K562 (cell line): ENCODE data around the gene SLC25A36. TPM values are rescaled to one million over a fixed set of nuclear protein-coding genes. Genes with fewer than 3 reads are reported as not detected.

ENCODE experiments used
- ATAC-seq: fragments of 200-7000 bp; cut with Tn5 transposase; 3 replicates; pipeline ENCODE4 v1.9.1; 2020; ENCODE audit warnings: moderate library complexity
- BruUV-seq: library from RNA; stranded (reverse); fragments of 400-500 nt; replicated peaks from 2 replicates; lab custom pipeline; 2021; lab: Mats Ljungman, UMichigan
- CTCF ChIA-PET: fragments of 300-600 bp; formaldehyde crosslinking; extraction: SDS; loops from one replicate; lab custom pipeline; 2021; ENCODE audit warnings: low intra/inter-chr PET ratio; lab: Yijun Ruan, JAX
- POLR2A ChIA-PET: fragments of 300-600, 350-650 bp; sonication (Branson Sonifier 250); formaldehyde crosslinking; extraction: SDS; loops from one replicate; lab custom pipeline; 2021; ENCODE audit warnings: antibody characterized with exemption, inconsistent platforms; lab: Yijun Ruan, JAX
- DNase-seq, 4 experiments: peaks; one replicate each; pipeline versions ENCODE4 v3.0.0 to v3.0.0-alpha.2; 2011 to 2018; ENCODE audit warnings: low spot score in 3 of 4, mixed read lengths in 3 of 4; ENCODE audit errors: extremely low read depth in 1 of 4
- FAIRE-seq: peaks from 2 replicates; lab custom pipeline; 2011; peaks lifted over from hg19 to GRCh38; lab: Jason Lieb, UNC
- H2AFZ ChIP-seq: 2 replicates; pipeline ENCODE4 v1.6.0; 2011; ENCODE audit warnings: low read depth, low read length, control low read depth, inconsistent platforms
- H3K27ac ChIP-seq: fragments of 200-600 bp; 3 replicates; pipeline ENCODE4 v1.8.0; 2011; ENCODE audit warnings: low read depth, mild to moderate bottlenecking, control low read depth, inconsistent platforms, low read length, moderate library complexity, mixed read lengths; ENCODE audit errors: extremely low read depth
- H3K27me3 ChIP-seq, 2 experiments: fragments of 300-600 bp in 1 of 2; 2 replicates in 1 of 2; 3 replicates in 1 of 2; pipeline versions ENCODE4 v1.6.0 to v1.8.0; 2011; ENCODE audit warnings: inconsistent platforms in 2 of 2, low read length in 2 of 2, mild to moderate bottlenecking in 1 of 2, mixed read lengths in 1 of 2, moderate library complexity in 1 of 2; ENCODE audit not compliant: control insufficient read depth in 2 of 2, insufficient read depth in 2 of 2
- H3K36me3 ChIP-seq: fragments of 300-600 bp; 3 replicates; pipeline ENCODE4 v1.8.0; 2011; ENCODE audit warnings: mild to moderate bottlenecking, low read length, inconsistent platforms; ENCODE audit not compliant: control insufficient read depth, insufficient read depth
- H3K4me1 ChIP-seq, 2 experiments: fragments of 200-600 bp in 1 of 2; replicated peaks in 1 of 2; 2 replicates in 1 of 2; 3 replicates in 1 of 2; pipeline versions ENCODE4 v1.5.1 to v1.8.0; 2011; ENCODE audit warnings: inconsistent platforms in 2 of 2, low read length in 2 of 2, mild to moderate bottlenecking in 1 of 2, mixed read lengths in 1 of 2, moderate library complexity in 1 of 2; ENCODE audit not compliant: control insufficient read depth in 2 of 2, insufficient read depth in 2 of 2
- H3K4me2 ChIP-seq: 2 replicates; pipeline ENCODE4 v1.6.1; 2011; ENCODE audit warnings: low read length, control low read depth, inconsistent platforms, mixed read lengths; ENCODE audit not compliant: insufficient read depth
- H3K4me3 ChIP-seq: fragments of 200-600 bp; sonication (generic), shearing (Covaris generic); 2 replicates; pipeline ENCODE4 v1.5.1; 2016; ENCODE audit warnings: control low read depth, inconsistent platforms
- H3K79me2 ChIP-seq: fragments of 200-600 bp; 3 replicates; pipeline ENCODE4 v1.8.0; 2011; ENCODE audit warnings: low read length, inconsistent platforms; ENCODE audit not compliant: control insufficient read depth, insufficient read depth
- H3K9ac ChIP-seq, 2 experiments: 2 replicates each; pipeline versions ENCODE4 v1.6.0 to v1.6.1; 2011; ENCODE audit warnings: low read depth in 2 of 2, low read length in 2 of 2, control low read depth in 1 of 2, inconsistent platforms in 1 of 2, mild to moderate bottlenecking in 1 of 2, mixed read lengths in 1 of 2; ENCODE audit not compliant: insufficient read depth in 1 of 2
- H3K9me1 ChIP-seq: one replicate; pipeline ENCODE4 v1.6.0; 2011; ENCODE audit warnings: inconsistent platforms, mild to moderate bottlenecking, low read length, moderate library complexity; ENCODE audit not compliant: control insufficient read depth, insufficient read depth
- H3K9me3 ChIP-seq: replicated peaks from 2 replicates; pipeline ENCODE4 v1.5.1; 2011; ENCODE audit warnings: low read depth, low read length, inconsistent platforms; ENCODE audit not compliant: control insufficient read depth, insufficient read depth
- H4K20me1 ChIP-seq: replicated peaks from 2 replicates; pipeline ENCODE4 v1.6.1; 2011; ENCODE audit warnings: low read length, inconsistent platforms, mixed read lengths; ENCODE audit not compliant: control insufficient read depth, insufficient read depth
- CREB1 ChIP-seq, 2 experiments: sonication (generic) in 1 of 2; formaldehyde crosslinking in 1 of 2; IDR thresholded peaks; 2 replicates each; pipeline versions ENCODE4 v1.6.1 to v1.8.0; 2012 to 2022; ENCODE audit warnings: inconsistent platforms in 1 of 2, mild to moderate bottlenecking in 1 of 2, missing genetic modification reagents in 1 of 2, moderate library complexity in 1 of 2
- FOXJ2 ChIP-seq: fragments of 200-800 bp; sonication (Bioruptor generic); IDR thresholded peaks from 2 replicates; pipeline ENCODE4 v1.6.1; 2016; ENCODE audit warnings: missing genetic modification characterization, missing compliant biosample characterization
- HOMEZ ChIP-seq: fragments of 250-450 bp; sonication (Bioruptor Pico); IDR thresholded peaks from 2 replicates; pipeline ENCODE4 v1.4.0; 2020; ENCODE audit warnings: mild to moderate bottlenecking, moderate library complexity
- KDM4B ChIP-seq, 2 experiments: fragments of 450-650 bp in 1 of 2; sonication (generic) in 1 of 2; IDR thresholded peaks; 2 replicates each; pipeline ENCODE4 v1.6.1; 2016 to 2017; ENCODE audit warnings: borderline replicate concordance in 2 of 2, antibody characterized with exemption in 1 of 2, low read depth in 1 of 2, mild to moderate bottlenecking in 1 of 2
- NFE2L1 ChIP-seq: fragments of 450-650 bp; IDR thresholded peaks from 2 replicates; pipeline ENCODE4 v1.6.1; 2016; ENCODE audit warnings: missing genetic modification characterization, low read depth, mild to moderate bottlenecking, missing compliant biosample characterization, moderate library complexity, borderline replicate concordance
- NRF1 ChIP-seq, 2 experiments: fragments of 450-650 bp; IDR thresholded peaks in 1 of 2; conservative IDR thresholded peaks in 1 of 2; 2 replicates each; pipeline ENCODE4 v1.6.1; 2014; ENCODE audit warnings: mild to moderate bottlenecking in 2 of 2
- PTRF ChIP-seq: fragments of 450-650 bp; IDR thresholded peaks from 2 replicates; pipeline ENCODE4 v1.6.1; 2016; ENCODE audit warnings: mild to moderate bottlenecking, missing genetic modification characterization, missing compliant biosample characterization
- PURB ChIP-seq: sonication (generic); formaldehyde crosslinking; IDR thresholded peaks from 2 replicates; pipeline ENCODE4 v1.9.0; 2021; ENCODE audit warnings: low read depth, mild to moderate bottlenecking, missing genetic modification reagents
- RFX5 ChIP-seq: IDR thresholded peaks from 2 replicates; pipeline ENCODE4 v1.6.1; 2011; ENCODE audit warnings: low read depth, mild to moderate bottlenecking, improper control_type of control experiment, low read length
- SP1 ChIP-seq: sonication (generic); formaldehyde crosslinking; IDR thresholded peaks from 2 replicates; pipeline ENCODE4 v1.8.1; 2022; ENCODE audit warnings: mild to moderate bottlenecking, missing genetic modification reagents
- TCF7L2 ChIP-seq: fragments of 150-350 bp; IDR thresholded peaks from 2 replicates; pipeline ENCODE4 v1.6.1; 2016; ENCODE audit warnings: low read depth, mild to moderate bottlenecking, low read length, moderate library complexity
- ZNF133 ChIP-seq: fragments of 250-450 bp; sonication (Bioruptor Pico); IDR thresholded peaks from 2 replicates; pipeline ENCODE4 v1.4.0; 2020; ENCODE audit warnings: mild to moderate bottlenecking
- ZNF165 ChIP-seq: fragments of 250-450 bp; sonication (Bioruptor Pico); IDR thresholded peaks from 2 replicates; pipeline ENCODE4 v1.4.0; 2020; ENCODE audit warnings: borderline replicate concordance
- ZNF586 ChIP-seq: fragments of 450-650 bp; formaldehyde crosslinking; conservative IDR thresholded peaks from 2 replicates; pipeline ENCODE4 v1.4.0; 2020; ENCODE audit warnings: mild to moderate bottlenecking, moderate library complexity
- ZNF75A ChIP-seq: fragments of 450-650 bp; formaldehyde crosslinking; IDR thresholded peaks from 2 replicates; pipeline ENCODE4 v1.4.0; 2020; ENCODE audit warnings: mild to moderate bottlenecking
- ZNF79 ChIP-seq: fragments of 250-450 bp; sonication (Bioruptor Pico); IDR thresholded peaks from 2 replicates; pipeline ENCODE4 v1.4.0; 2020; ENCODE audit warnings: low read depth, mild to moderate bottlenecking, moderate library complexity
- ZSCAN29 ChIP-seq: fragments of 450-650 bp; IDR thresholded peaks from 2 replicates; pipeline ENCODE4 v1.6.1; 2017
- WGBS: fragments of 100-300 bp; shearing (Covaris generic); methylation state at CpG from one replicate; pipeline ENCODE4 v1.1.6; 2016; ENCODE audit warnings: low coverage, mixed read lengths; ENCODE audit not compliant: insufficient coverage; ENCODE audit errors: missing lambda C conversion rate; 5-methylcytosine and 5-hydroxymethylcytosine counted together
- in situ Hi-C: fragments of 300-500 bp; cut with MboI; formaldehyde crosslinking; loops from 4 replicates; pipeline ENCODE4 v1.15.0; 2018; ENCODE audit warnings: inconsistent platforms, mixed read lengths
- intact Hi-C: fragments of 100-400 bp; cut with micrococcal nuclease; formaldehyde crosslinking; loops from 2 replicates; pipeline ENCODE4 v1.14.2; 2022
- polyA plus RNA-seq, 8 experiments: library from polyadenylated mRNA; depleted of rRNA in 4 of 8; stranded (reverse) in 5 of 8; unstranded in 3 of 8; fragments of >200 nt; fragmentation: Nextera tagmentation in 2 of 8; fragmentation: Illumina TruSeq in 1 of 8; extraction: Ambion mirVana in 2 of 8; extraction: Trizol in 1 of 8; gene quantifications; 2 replicates each; pipeline versions ENCODE4 v1.2.1 to v1.2.3, GENCODE V29; 2011 to 2014; ENCODE audit warnings: inconsistent platforms in 1 of 8, missing spikeins in 1 of 8
- total RNA-seq, 7 experiments: library from RNA; depleted of rRNA in 6 of 7; stranded (reverse); fragments of >200 nt in 6 of 7; fragmentation: Illumina TruSeq in 2 of 7; extraction: Trizol in 2 of 7; gene quantifications; 2 replicates each; pipeline versions ENCODE4 v1.2.1 to v1.2.3, GENCODE V29; 2011 to 2021; ENCODE audit warnings: low replicate concordance in 1 of 7
- TF ChIP-seq, protein P1 (sequence below): sonication (generic); formaldehyde crosslinking; IDR thresholded peaks from 2 replicates; pipeline ENCODE4 v1.8.1; 2023; ENCODE audit warnings: mild to moderate bottlenecking, missing genetic modification reagents

SLC25A36 gene
- total and polyA plus RNA-seq, 9 of the 15 experiments (the other 6 are each of a cell fraction or from before 2014, with no cell fraction given): 12.0 to 95.3 (median 43.3) TPM

DNA sequence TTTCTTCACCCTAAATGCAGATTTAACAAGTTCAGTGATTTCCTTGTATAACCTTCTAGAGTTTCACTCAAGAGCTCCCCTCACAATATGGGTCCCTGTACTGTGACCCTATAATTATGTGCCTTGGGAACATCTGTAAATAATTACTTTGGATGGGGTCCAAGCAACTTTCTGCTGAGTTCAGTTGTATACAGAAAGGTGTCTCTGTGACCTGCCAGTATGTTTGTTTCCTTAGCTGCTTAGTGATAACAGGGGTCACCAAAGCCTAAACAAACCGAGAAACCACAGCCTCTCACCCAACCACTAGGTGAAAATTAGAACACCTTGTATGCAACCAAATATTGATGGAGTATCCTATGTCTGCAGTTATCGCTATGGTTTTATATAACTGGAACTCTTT lies 29.8 kb upstream of the SLC25A36 start (continued):
- TF ChIP-seq ZSCAN29 (no peak), PURB (CRISPR knock-in tag) (no peak), PTRF (no peak), KDM4B (IDR thresholded peaks at IDR 0.05; ENCODE audit: borderline replicate concordance in 2 of 2, low read depth in 1 of 2) (no peak)

DNA sequence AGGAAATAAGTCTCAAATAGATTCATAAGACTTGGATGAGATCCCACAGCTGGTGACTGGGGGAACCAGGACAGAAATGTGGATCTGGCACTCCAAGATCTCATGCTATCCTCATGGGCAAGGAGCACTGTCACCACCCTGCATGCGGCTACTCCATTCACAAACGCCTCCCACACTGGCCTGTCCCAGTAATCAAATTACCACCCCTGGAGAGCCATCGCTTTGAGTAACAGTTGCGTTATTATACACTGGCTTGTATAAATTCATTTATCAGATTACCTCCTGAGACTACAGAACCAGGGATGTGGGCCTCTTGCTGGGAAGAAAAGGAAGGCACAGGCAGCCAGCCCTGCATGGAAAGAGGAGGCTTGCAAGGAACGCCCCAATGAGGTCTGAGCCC lies 27.9 kb upstream of the SLC25A36 start:
- H3K27me3 ChIP-seq: peaks cover 0 to 15% of the 10 kb centered on the region in 2 experiments; a peak in 4 of 5 replicates
- FAIRE-seq (no peak), ATAC-seq (no peak), DNase-seq (no peak)
- H4K20me1 ChIP-seq: no peaks in the 10 kb centered on the region
- no peaks in the 10 kb centered on the region for H3K79me2 ChIP-seq
- H3K9me1 ChIP-seq: peaks cover 2% of the 10 kb centered on the region
- ChIA-PET POLR2A (no interaction called here), CTCF (no interaction called here)
- intact Hi-C loops (no loop called here), in situ Hi-C loops (loop anchor here (10.0 kb wide), 2 partner anchors 191 to 281 kb away; no protein-coding TSS in a partner anchor)
- H3K4me3 ChIP-seq: no peak overlapping the region
- no TSS peak for BruUV-seq
- no peak overlapping the region for H3K27ac ChIP-seq
- H3K4me2 ChIP-seq: no peak overlapping the region
- H3K36me3 ChIP-seq: no peaks in the 10 kb centered on the region
- H3K9me3 ChIP-seq: no peaks in the 10 kb centered on the region
- no peak overlapping the region for H2AFZ ChIP-seq
- 0% methylated on average over 5 of the region's 5 CpGs for WGBS
- no peak overlapping the region for H3K9ac ChIP-seq
- H3K4me1 ChIP-seq: no peaks in the 10 kb centered on the region
- TF ChIP-seq ZNF133 (CRISPR knock-in tag) (no peak), ZNF586 (CRISPR knock-in tag) (no peak), ZNF165 (CRISPR knock-in tag) (no peak), CREB1 (IDR thresholded peaks at IDR 0.05) (no peak), CREB1 (CRISPR knock-in tag; IDR thresholded peaks at IDR 0.05) (no peak), FOXJ2 (tag) (no peak), RFX5 (no peak), HOMEZ (CRISPR knock-in tag) (no peak), NFE2L1 (tag) (no peak), TCF7L2 (no peak), ZNF79 (CRISPR knock-in tag) (no peak), ZNF75A (CRISPR knock-in tag) (no peak), SP1 (no peak), NRF1 (conservative IDR thresholded peaks at IDR 0.05 in 1 of 2, IDR thresholded peaks at IDR 0.05 in 1 of 2) (no peak)
- TF ChIP-seq, protein P1, sequence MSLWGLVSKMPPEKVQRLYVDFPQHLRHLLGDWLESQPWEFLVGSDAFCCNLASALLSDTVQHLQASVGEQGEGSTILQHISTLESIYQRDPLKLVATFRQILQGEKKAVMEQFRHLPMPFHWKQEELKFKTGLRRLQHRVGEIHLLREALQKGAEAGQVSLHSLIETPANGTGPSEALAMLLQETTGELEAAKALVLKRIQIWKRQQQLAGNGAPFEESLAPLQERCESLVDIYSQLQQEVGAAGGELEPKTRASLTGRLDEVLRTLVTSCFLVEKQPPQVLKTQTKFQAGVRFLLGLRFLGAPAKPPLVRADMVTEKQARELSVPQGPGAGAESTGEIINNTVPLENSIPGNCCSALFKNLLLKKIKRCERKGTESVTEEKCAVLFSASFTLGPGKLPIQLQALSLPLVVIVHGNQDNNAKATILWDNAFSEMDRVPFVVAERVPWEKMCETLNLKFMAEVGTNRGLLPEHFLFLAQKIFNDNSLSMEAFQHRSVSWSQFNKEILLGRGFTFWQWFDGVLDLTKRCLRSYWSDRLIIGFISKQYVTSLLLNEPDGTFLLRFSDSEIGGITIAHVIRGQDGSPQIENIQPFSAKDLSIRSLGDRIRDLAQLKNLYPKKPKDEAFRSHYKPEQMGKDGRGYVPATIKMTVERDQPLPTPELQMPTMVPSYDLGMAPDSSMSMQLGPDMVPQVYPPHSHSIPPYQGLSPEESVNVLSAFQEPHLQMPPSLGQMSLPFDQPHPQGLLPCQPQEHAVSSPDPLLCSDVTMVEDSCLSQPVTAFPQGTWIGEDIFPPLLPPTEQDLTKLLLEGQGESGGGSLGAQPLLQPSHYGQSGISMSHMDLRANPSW: no peak
